CD8-positive, alpha-beta memory T cell (primary cell): Measurements from ENCODE around the gene SPSB4. TPM values are rescaled to one million over a fixed set of nuclear protein-coding genes. Genes with fewer than 3 reads are reported as not detected.
A peak's percentile ranks its signal among the peaks of the same experiment; 100 is the strongest.
"Not testable (repeated sequence)": the region's sequence is repeated elsewhere in the genome, so short reads cannot be mapped to it uniquely, and the experiment has no call there.

Source experiments
- CTCF ChIA-PET: fragments of 350-600 bp; sonication (Branson Sonifier 250); formaldehyde crosslinking; loops from one replicate; lab custom pipeline; 2021; ENCODE audit warnings: antibody characterized with exemption; lab: Charles Lee
- POLR2A ChIA-PET: fragments of 350-600 bp; sonication (Branson Sonifier 250); formaldehyde crosslinking; loops from one replicate; lab custom pipeline; 2021; ENCODE audit warnings: antibody characterized with exemption; lab: Charles Lee
- DNase-seq, 5 donors: peaks; one replicate each; pipeline versions ENCODE4 v3.0.0 to v3.0.0-alpha.2; 2020 to 2022; ENCODE audit warnings: mixed read lengths in 1 of 5
- H3K27ac ChIP-seq: one replicate; pipeline ENCODE4 v1.7.0; 2013; ENCODE audit warnings: low read depth, mild to moderate bottlenecking, low read length, moderate library complexity
- H3K27me3 ChIP-seq: 2 replicates; pipeline ENCODE4 v1.7.0; 2013; ENCODE audit warnings: low read length, mild to moderate bottlenecking; ENCODE audit not compliant: insufficient read depth, poor library complexity, severe bottlenecking
- H3K36me3 ChIP-seq: 2 replicates; pipeline ENCODE4 v1.7.0; 2013; ENCODE audit warnings: mild to moderate bottlenecking, low read length, moderate library complexity; ENCODE audit not compliant: insufficient read depth
- H3K4me1 ChIP-seq: 2 replicates; pipeline ENCODE4 v1.7.0; 2013; ENCODE audit warnings: mild to moderate bottlenecking, low read length, moderate library complexity; ENCODE audit not compliant: insufficient read depth
- H3K4me3 ChIP-seq: 2 replicates; pipeline ENCODE4 v1.7.0; 2013; ENCODE audit warnings: mild to moderate bottlenecking, low read length
- H3K9me3 ChIP-seq: 2 replicates; pipeline ENCODE4 v1.7.0; 2013; ENCODE audit warnings: mild to moderate bottlenecking, low read length
- H3K27ac Mint-ChIP-seq, 8 donors: one replicate each; pipeline ENCODE4 v1.8.0; 2020 to 2021; ENCODE audit warnings: mixed read lengths in 8 of 8, mild to moderate bottlenecking in 6 of 8, inconsistent platforms in 3 of 8, moderate library complexity in 3 of 8
- H3K27me3 Mint-ChIP-seq, 2 donors: one replicate each; pipeline ENCODE4 v1.8.0; 2020 to 2021; ENCODE audit warnings: mixed read lengths in 2 of 2, mild to moderate bottlenecking in 1 of 2, moderate library complexity in 1 of 2
- H3K36me3 Mint-ChIP-seq, 3 donors: one replicate each; pipeline ENCODE4 v1.8.0; 2020 to 2021; ENCODE audit warnings: mixed read lengths in 3 of 3, inconsistent platforms in 1 of 3, mild to moderate bottlenecking in 1 of 3
- H3K4me1 Mint-ChIP-seq, 3 donors: one replicate each; pipeline ENCODE4 v1.8.0; 2020 to 2021; ENCODE audit warnings: mixed read lengths in 3 of 3, inconsistent platforms in 1 of 3, mild to moderate bottlenecking in 1 of 3
- H3K4me3 Mint-ChIP-seq, 7 donors: one replicate each; pipeline ENCODE4 v1.8.0; 2020 to 2021; ENCODE audit warnings: mixed read lengths in 7 of 7, mild to moderate bottlenecking in 6 of 7, moderate library complexity in 4 of 7, inconsistent platforms in 2 of 7
- H3K9me3 Mint-ChIP-seq, 5 donors: one replicate each; pipeline ENCODE4 v1.8.0; 2020 to 2022; ENCODE audit warnings: mixed read lengths in 5 of 5, mild to moderate bottlenecking in 3 of 5, moderate library complexity in 2 of 5, inconsistent platforms in 1 of 5
- polyA plus RNA-seq: library from polyadenylated mRNA; unstranded; fragments of 300-500 nt; fragmentation: Illumina TruSeq; gene quantifications from one replicate; pipeline ENCODE4 v1.2.3, GENCODE V29; 2021
- total RNA-seq, 2 experiments: library from RNA; stranded (reverse); gene quantifications; one replicate each; pipeline ENCODE4 v1.2.3, GENCODE V29; 2021

The SPSB4 gene
- total and polyA plus RNA-seq, 3 experiments from 2014 or later, result not detected

DNA sequence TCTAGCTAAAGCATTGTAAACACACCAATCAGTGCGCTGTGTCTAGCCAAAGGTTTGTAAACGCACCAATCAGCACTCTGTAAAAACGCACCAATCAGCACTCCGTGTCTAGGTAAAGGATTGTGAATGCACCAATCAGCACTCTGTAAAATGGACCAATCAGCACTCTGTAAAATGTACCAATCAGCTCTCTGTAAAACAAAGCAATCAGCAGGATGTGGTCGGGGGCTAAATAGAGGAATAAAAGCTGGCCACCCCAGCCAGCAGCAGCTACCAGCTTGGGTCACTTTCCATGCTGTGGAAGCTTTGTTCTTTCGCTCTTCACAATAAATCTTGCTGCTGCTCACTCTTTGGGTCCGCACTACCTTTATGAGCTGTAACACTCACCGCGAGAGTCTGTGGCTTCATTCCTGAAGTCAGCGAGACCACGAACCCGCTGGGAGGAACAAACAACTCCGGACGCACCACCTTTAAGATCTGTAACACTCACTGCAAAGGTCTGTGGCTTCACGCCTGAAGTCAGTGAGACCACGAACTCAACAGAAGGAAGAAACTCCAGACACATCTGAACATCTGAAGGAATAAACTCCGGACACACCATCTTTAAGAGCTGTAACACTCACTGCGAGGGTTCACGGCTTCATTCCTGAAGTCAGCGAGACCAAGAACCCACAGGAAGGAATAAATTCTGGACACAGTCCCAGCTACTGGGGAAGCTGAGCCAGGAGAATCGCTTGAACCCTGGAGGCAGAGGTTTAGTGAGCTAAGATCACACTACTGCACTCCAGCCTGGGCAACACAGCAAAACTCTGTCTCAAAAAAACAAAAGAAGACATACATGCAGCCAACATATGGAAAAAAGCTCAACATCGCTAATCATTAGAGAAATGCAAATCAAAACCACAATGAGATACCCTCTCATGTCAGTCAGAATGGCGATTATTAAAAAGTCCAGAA, 33.5 kb upstream of the SPSB4 start:
- CTCF ChIA-PET, H3K9me3 ChIP-seq, H3K4me3 ChIP-seq, H3K4me1 ChIP-seq, H3K27me3 Mint-ChIP-seq, H3K9me3 Mint-ChIP-seq, H3K27ac ChIP-seq, H3K27me3 ChIP-seq, H3K36me3 ChIP-seq, H3K36me3 Mint-ChIP-seq: not testable (repeated sequence)
- Mint-ChIP-seq H3K4me1 (peaks cover 9 to 31% (median 19%) of the 10 kb centered on the region in 3 donors), H3K27ac (peak overlapping the region; percentile 17 to 85 (median 70)), H3K4me3 (peak overlapping the region in 6 of 7 donors; percentile 60 to 81 (median 62))
- peak in 4 of 5 donors; percentile 8 to 68 (median 49) for DNase-seq
- POLR2A ChIA-PET, result interaction anchor here (0.8 to 1.3 kb wide), 2 partner anchors 11 to 74 kb away, joined by 3 read pairs; no protein-coding TSS in a partner anchor

- ChIA-PET CTCF (interaction anchor here (1.6 kb wide), 1 partner anchor 8 kb away, joined by 4 read pairs; no protein-coding TSS in a partner anchor), POLR2A (no interaction called here)
- Histone ChIP-seq H3K36me3 (no peaks in the 10 kb centered on the region), H3K27me3 (no peaks in the 10 kb centered on the region), H3K4me1 (peaks cover 4% of the 10 kb centered on the region), H3K4me3 (no peak overlapping the region), H3K27ac (no peak overlapping the region), H3K9me3 (no peaks in the 10 kb centered on the region)
- DNase-seq, result no peak
- H3K4me1 Mint-ChIP-seq, result peaks cover 9 to 31% (median 19%) of the 10 kb centered on the region in 3 donors
- no peaks in the 10 kb centered on the region for H3K9me3 Mint-ChIP-seq
- H3K27me3 Mint-ChIP-seq, result no peaks in the 10 kb centered on the region
- no peak overlapping the region for H3K4me3 Mint-ChIP-seq
- no peaks in the 10 kb centered on the region for H3K36me3 Mint-ChIP-seq
- H3K27ac Mint-ChIP-seq, result peak overlapping the region in 1 of 8 donors; percentile 14
Measured at GRCh38 chr3:141019244-141019643, 31.9 kb upstream of the SPSB4 start.

DNA sequence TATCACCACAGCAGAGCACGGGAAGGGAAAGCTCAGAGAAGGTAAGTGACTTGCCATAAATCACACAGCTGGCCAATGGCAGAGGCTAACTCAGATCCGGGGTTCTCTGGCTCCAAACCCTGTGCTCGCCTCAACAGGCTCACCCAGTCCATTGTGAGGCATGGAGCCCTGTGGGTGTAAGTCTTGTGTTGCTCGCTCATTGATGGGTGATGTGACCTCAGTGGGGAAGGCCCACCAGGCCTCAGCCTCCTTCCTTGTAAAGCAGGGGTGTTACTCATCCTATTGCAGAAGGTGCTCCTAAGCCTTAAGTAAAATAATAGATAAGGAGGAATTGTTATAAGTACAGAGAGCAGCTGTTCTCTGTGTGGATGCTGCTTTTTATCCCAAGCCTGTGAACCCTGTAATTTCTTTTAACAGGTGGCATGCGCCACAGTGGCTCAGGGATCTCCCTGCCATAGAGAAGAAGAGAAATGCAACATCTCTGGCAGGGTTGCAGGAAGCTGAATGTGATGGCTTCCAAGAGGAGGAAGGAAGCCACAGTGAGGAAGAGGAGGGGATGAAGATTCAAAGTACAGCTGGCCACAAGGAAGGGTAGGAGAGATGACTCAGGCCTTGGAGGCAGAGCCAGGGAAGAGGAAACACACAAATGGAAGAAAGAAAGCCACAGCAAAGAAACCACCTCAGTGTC, 30.9 kb upstream of the SPSB4 start:
- Mint-ChIP-seq H3K4me3 (no peak overlapping the region), H3K27me3 (no peaks in the 10 kb centered on the region), H3K36me3 (no peaks in the 10 kb centered on the region), H3K27ac (peak overlapping the region in 4 of 8 donors; percentile 27 to 75 (median 48)), H3K9me3 (no peaks in the 10 kb centered on the region), H3K4me1 (peaks cover 9 to 31% (median 18%) of the 10 kb centered on the region in 3 donors)
- Histone ChIP-seq H3K4me3 (no peak overlapping the region), H3K36me3 (no peaks in the 10 kb centered on the region), H3K4me1 (peaks cover 4% of the 10 kb centered on the region), H3K9me3 (no peaks in the 10 kb centered on the region), H3K27ac (no peak overlapping the region), H3K27me3 (no peaks in the 10 kb centered on the region)
- DNase-seq, result no peak
- ChIA-PET POLR2A (no interaction called here), CTCF (interaction anchor here (1.6 kb wide), 1 partner anchor 9 kb away, joined by 4 read pairs; no protein-coding TSS in a partner anchor)

- Histone ChIP-seq H3K4me1 (peaks cover 4% of the 10 kb centered on the region), H3K9me3 (no peaks in the 10 kb centered on the region), H3K4me3 (no peak overlapping the region), H3K27me3 (no peaks in the 10 kb centered on the region), H3K27ac (no peak overlapping the region), H3K36me3 (no peaks in the 10 kb centered on the region)
- H3K36me3 Mint-ChIP-seq, result no peaks in the 10 kb centered on the region
- POLR2A ChIA-PET, result no interaction called here
- CTCF ChIA-PET, result no interaction called here
- peaks cover 9 to 27% (median 16%) of the 10 kb centered on the region in 3 donors for H3K4me1 Mint-ChIP-seq
- DNase-seq, result no peak
- peak overlapping the region in 1 of 8 donors; percentile 48 for H3K27ac Mint-ChIP-seq
- no peaks in the 10 kb centered on the region for H3K9me3 Mint-ChIP-seq
- H3K4me3 Mint-ChIP-seq, result no peak overlapping the region
- H3K27me3 Mint-ChIP-seq, result peaks cover 0 to 2% of the 10 kb centered on the region in 2 donors
Measured at GRCh38 chr3:141021261-141021660, 29.9 kb upstream of the SPSB4 start.

GRCh38 chr3:141030296-141030695, 20.9 kb upstream of the SPSB4 start:
- Mint-ChIP-seq H3K9me3 (peaks cover 0 to 3% (median 0%) of the 10 kb centered on the region in 5 donors), H3K4me3 (no peak overlapping the region), H3K27me3 (peaks cover 2 to 24% of the 10 kb centered on the region in 2 donors), H3K27ac (no peak overlapping the region), H3K4me1 (no peaks in the 10 kb centered on the region), H3K36me3 (no peaks in the 10 kb centered on the region)
- DNase-seq, result no peak
- no peaks in the 10 kb centered on the region for H3K9me3 ChIP-seq
- no peaks in the 10 kb centered on the region for H3K36me3 ChIP-seq
- H3K4me3 ChIP-seq, result no peak overlapping the region
- ChIA-PET POLR2A (no interaction called here), CTCF (no interaction called here)
- no peaks in the 10 kb centered on the region for H3K4me1 ChIP-seq
- H3K27me3 ChIP-seq, result peaks cover 4% of the 10 kb centered on the region
- H3K27ac ChIP-seq, result no peak overlapping the region

- Mint-ChIP-seq H3K4me3 (no peak overlapping the region), H3K9me3 (no peaks in the 10 kb centered on the region), H3K4me1 (no peaks in the 10 kb centered on the region), H3K36me3 (no peaks in the 10 kb centered on the region), H3K27ac (no peak overlapping the region), H3K27me3 (peaks cover 14 to 40% of the 10 kb centered on the region in 2 donors)
- no peaks in the 10 kb centered on the region for H3K4me1 ChIP-seq
- no peaks in the 10 kb centered on the region for H3K36me3 ChIP-seq
- H3K4me3 ChIP-seq, result no peak overlapping the region
- ChIA-PET CTCF (interaction anchor here (1.1 to 1.9 kb wide), 2 partner anchors 9 to 39 kb away, joined by 4 to 6 read pairs; no protein-coding TSS in a partner anchor), POLR2A (no interaction called here)
- no peak overlapping the region for H3K27ac ChIP-seq
- H3K9me3 ChIP-seq, result no peaks in the 10 kb centered on the region
- DNase-seq, result no peak
- H3K27me3 ChIP-seq, result peaks cover 12% of the 10 kb centered on the region
Measured at GRCh38 chr3:141039589-141039988, 11.6 kb upstream of the SPSB4 start.

- Histone ChIP-seq H3K9me3 (no peaks in the 10 kb centered on the region), H3K36me3 (no peaks in the 10 kb centered on the region), H3K4me3 (no peak overlapping the region), H3K4me1 (no peaks in the 10 kb centered on the region), H3K27ac (no peak overlapping the region), H3K27me3 (peaks cover 6% of the 10 kb centered on the region)
- peaks cover 15 to 54% of the 10 kb centered on the region in 2 donors for H3K27me3 Mint-ChIP-seq
- no peaks in the 10 kb centered on the region for H3K36me3 Mint-ChIP-seq
- ChIA-PET CTCF (no interaction called here), POLR2A (no interaction called here)
- DNase-seq, result no peak
- H3K27ac Mint-ChIP-seq, result no peak overlapping the region
- H3K4me1 Mint-ChIP-seq, result peaks cover 0 to 4% (median under 1%) of the 10 kb centered on the region in 3 donors
- H3K4me3 Mint-ChIP-seq, result no peak overlapping the region
- H3K9me3 Mint-ChIP-seq, result peaks cover 0 to 1% (median 0%) of the 10 kb centered on the region in 5 donors
Measured at GRCh38 chr3:141044695-141045641, 6.2 kb upstream of the SPSB4 start.
